Measurements from ENCODE around the gene TSC22D1. TPM values are rescaled to one million over a fixed set of nuclear protein-coding genes. Genes with fewer than 3 reads are reported as not detected.

Gene TSC22D1
- total RNA-seq, 4 donors from 2014 or later = 199 to 263 (median 248) TPM

GRCh38 chr13:44506719-44507118 lies 69.4 kb downstream of the TSC22D1 start:
- Histone ChIP-seq H3K27ac (replicated peaks in 1 of 4) (no peak overlapping the region), H3K27me3 (no peaks in the 10 kb centered on the region), H3K4me1 (no peaks in the 10 kb centered on the region), H3K9me3 (no peaks in the 10 kb centered on the region), H3K4me3 (no peak overlapping the region), H3K36me3 (peaks cover 0 to 6% (median 0%) of the 10 kb centered on the region in 4 donors)
- no peak for TF ChIP-seq EP300 (IDR thresholded peaks at IDR 0.05)
- TF ChIP-seq, protein P1, sequence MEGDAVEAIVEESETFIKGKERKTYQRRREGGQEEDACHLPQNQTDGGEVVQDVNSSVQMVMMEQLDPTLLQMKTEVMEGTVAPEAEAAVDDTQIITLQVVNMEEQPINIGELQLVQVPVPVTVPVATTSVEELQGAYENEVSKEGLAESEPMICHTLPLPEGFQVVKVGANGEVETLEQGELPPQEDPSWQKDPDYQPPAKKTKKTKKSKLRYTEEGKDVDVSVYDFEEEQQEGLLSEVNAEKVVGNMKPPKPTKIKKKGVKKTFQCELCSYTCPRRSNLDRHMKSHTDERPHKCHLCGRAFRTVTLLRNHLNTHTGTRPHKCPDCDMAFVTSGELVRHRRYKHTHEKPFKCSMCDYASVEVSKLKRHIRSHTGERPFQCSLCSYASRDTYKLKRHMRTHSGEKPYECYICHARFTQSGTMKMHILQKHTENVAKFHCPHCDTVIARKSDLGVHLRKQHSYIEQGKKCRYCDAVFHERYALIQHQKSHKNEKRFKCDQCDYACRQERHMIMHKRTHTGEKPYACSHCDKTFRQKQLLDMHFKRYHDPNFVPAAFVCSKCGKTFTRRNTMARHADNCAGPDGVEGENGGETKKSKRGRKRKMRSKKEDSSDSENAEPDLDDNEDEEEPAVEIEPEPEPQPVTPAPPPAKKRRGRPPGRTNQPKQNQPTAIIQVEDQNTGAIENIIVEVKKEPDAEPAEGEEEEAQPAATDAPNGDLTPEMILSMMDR (IDR thresholded peaks at IDR 0.05) = no peak
- no peak for TF ChIP-seq POLR2AphosphoS5 (IDR thresholded peaks at IDR 0.05)
- TF ChIP-seq POLR2A (IDR thresholded peaks at IDR 0.05; ENCODE audit: low read depth) = no peak
- 97% methylated on average over 1 of the region's 1 CpG for WGBS
- intact Hi-C loops (cut with DNase I) = no loop called here
- no peak for DNase-seq (ENCODE audit: extremely low spot score)

DNA sequence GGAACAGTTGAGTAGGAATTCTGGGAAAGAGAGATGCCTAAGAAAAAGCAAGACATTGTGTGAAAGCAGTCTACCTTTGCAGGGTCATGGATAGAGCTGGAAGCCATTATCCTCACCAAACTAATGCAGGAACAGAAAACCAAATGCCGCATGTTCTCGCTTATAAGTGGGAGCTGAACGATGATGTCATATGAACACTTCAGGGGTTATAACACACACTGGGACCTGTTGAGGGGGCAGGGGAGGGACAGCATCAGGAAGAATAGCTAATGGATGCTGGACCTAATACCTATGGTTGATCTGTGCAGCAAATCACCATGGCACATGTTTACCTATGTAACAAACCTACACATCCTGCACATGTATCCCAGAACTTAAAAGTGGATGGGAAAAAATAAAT lies 69.9 kb downstream of the TSC22D1 start:
- 94% methylated on average over 3 of the region's 3 CpGs for WGBS
- Histone ChIP-seq H3K4me1 (no peaks in the 10 kb centered on the region), H3K27ac (replicated peaks in 1 of 4) (no peak overlapping the region), H3K4me3 (no peak overlapping the region), H3K27me3 (no peaks in the 10 kb centered on the region), H3K36me3 (peaks cover 0 to 6% (median 0%) of the 10 kb centered on the region in 4 donors), H3K9me3 (no peaks in the 10 kb centered on the region)
- intact Hi-C loops (cut with DNase I) = no loop called here
- DNase-seq (ENCODE audit: extremely low spot score) = no peak
- TF ChIP-seq EP300 (IDR thresholded peaks at IDR 0.05) (no peak), POLR2A (IDR thresholded peaks at IDR 0.05; ENCODE audit: low read depth) (no peak), POLR2AphosphoS5 (IDR thresholded peaks at IDR 0.05) (no peak)
- TF ChIP-seq, protein P1 (IDR thresholded peaks at IDR 0.05) = no peak

- no peaks in the 10 kb centered on the region for H3K36me3 ChIP-seq
- TF ChIP-seq POLR2AphosphoS5 (IDR thresholded peaks at IDR 0.05) = no peak
- TF ChIP-seq POLR2A (IDR thresholded peaks at IDR 0.05; ENCODE audit: low read depth) = no peak
- no peak for TF ChIP-seq EP300 (IDR thresholded peaks at IDR 0.05)
- TF ChIP-seq, protein P1 (IDR thresholded peaks at IDR 0.05) = no peak
- no peak overlapping the region for H3K27ac ChIP-seq (replicated peaks in 1 of 4)
- 88% methylated on average over 4 of the region's 4 CpGs for WGBS
- no peaks in the 10 kb centered on the region for H3K4me1 ChIP-seq
- H3K4me3 ChIP-seq = no peak overlapping the region
- intact Hi-C loops (cut with DNase I) = no loop called here
- H3K9me3 ChIP-seq = no peaks in the 10 kb centered on the region
- no peaks in the 10 kb centered on the region for H3K27me3 ChIP-seq
- no peak for DNase-seq (ENCODE audit: extremely low spot score)
Measured at GRCh38 chr13:44504116-44504515, 72.0 kb downstream of the TSC22D1 start.

DNA sequence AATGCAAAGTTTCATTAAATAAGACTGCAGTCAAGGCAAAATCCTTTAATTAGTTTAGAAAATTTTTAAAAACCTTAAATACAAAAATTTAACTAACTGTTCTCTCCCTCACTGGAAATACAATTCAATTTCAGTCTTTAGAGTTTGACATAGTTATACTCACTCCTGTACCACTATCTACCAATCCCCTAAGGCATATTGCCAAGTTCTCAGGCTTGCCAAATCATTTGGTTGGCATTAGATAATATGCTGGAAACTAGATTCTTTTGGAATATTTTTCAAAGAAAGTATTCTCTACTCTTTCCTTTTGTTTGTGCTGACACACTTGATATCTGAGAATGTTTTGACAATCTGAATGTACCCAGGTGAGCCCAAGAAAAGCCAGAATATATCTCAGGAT lies 77.2 kb downstream of the TSC22D1 start:
- DNase-seq (ENCODE audit: extremely low spot score) = no peak
- TF ChIP-seq EP300 (IDR thresholded peaks at IDR 0.05) = no peak
- no peak for TF ChIP-seq POLR2A (IDR thresholded peaks at IDR 0.05; ENCODE audit: low read depth)
- TF ChIP-seq, protein P1 (IDR thresholded peaks at IDR 0.05) = no peak
- TF ChIP-seq POLR2AphosphoS5 (IDR thresholded peaks at IDR 0.05) = no peak
- intact Hi-C loops (cut with DNase I) = no loop called here

GRCh38 chr13:44498502-44498901 lies 77.6 kb downstream of the TSC22D1 start:
- no peak for DNase-seq (ENCODE audit: extremely low spot score)
- Histone ChIP-seq H3K27ac (replicated peaks in 1 of 4) (no peak overlapping the region), H3K27me3 (no peaks in the 10 kb centered on the region), H3K4me1 (peaks cover 0 to 13% (median 1%) of the 10 kb centered on the region in 4 donors), H3K4me3 (no peak overlapping the region), H3K9me3 (no peaks in the 10 kb centered on the region), H3K36me3 (no peaks in the 10 kb centered on the region)
- WGBS = 96% methylated on average over 3 of the region's 3 CpGs
- TF ChIP-seq, protein P1 (IDR thresholded peaks at IDR 0.05) = no peak
- TF ChIP-seq EP300 (IDR thresholded peaks at IDR 0.05) = no peak
- no peak for TF ChIP-seq POLR2A (IDR thresholded peaks at IDR 0.05; ENCODE audit: low read depth)
- TF ChIP-seq POLR2AphosphoS5 (IDR thresholded peaks at IDR 0.05) = no peak
- intact Hi-C loops (cut with DNase I) = no loop called here

More for the DNA sequence above, 77.2 kb downstream of the TSC22D1 start:
- Histone ChIP-seq H3K4me3 (no peak overlapping the region), H3K27ac (replicated peaks in 1 of 4) (no peak overlapping the region), H3K4me1 (peaks cover 0 to 13% (median 0%) of the 10 kb centered on the region in 4 donors), H3K36me3 (no peaks in the 10 kb centered on the region), H3K27me3 (no peaks in the 10 kb centered on the region), H3K9me3 (no peaks in the 10 kb centered on the region)
